ENCODE measurements around the gene MBD3L5.

DNA sequence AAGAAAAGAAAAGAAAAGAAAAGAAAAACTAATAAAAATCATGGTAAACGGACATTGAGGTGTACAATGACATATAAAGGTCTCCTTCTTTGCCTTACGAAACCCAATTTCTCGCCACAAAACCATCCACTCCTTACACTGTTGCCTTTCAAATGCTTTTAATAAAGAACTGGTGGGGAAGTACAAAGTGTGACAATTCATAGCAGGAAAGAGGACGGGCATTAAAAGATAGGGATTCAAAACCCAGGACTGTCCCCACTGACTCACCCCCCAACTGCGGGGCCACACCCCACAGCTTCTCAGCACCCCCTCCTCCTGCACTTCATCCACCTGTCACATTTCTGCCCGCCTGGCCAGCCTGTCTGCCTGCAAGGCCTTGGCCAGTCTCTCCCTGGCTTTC, 11.6 kb upstream of the MBD3L5 start:
- TF ChIP-seq TAF1 (conservative IDR thresholded peaks at IDR 0.05) (no peak), CTCF (IDR thresholded peaks at IDR 0.05; ENCODE audit: low read depth, low read length, missing input control) (no peak), JUND (IDR thresholded peaks at IDR 0.05) (no peak)
- TF ChIP-seq, protein P1, sequence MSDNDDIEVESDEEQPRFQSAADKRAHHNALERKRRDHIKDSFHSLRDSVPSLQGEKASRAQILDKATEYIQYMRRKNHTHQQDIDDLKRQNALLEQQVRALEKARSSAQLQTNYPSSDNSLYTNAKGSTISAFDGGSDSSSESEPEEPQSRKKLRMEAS (IDR thresholded peaks at IDR 0.05): no peak
